Uterus (tissue), 2 donors: ENCODE results near the gene PRPH2.

ENCODE experiments used
- POLR2A ChIP-seq, 2 donors: fragments of 450-650 bp; IDR thresholded peaks; one replicate each; pipeline ENCODE4 v1.6.1; 2016; ENCODE audit warnings: antibody characterized with exemption in 2 of 2, mild to moderate bottlenecking in 1 of 2, moderate library complexity in 1 of 2
- TF ChIP-seq, protein P1 (sequence below), 4 experiments: fragments of 200-600 bp in 2 of 4; fragments of 450-650 bp in 2 of 4; sonication (generic) in 2 of 4; IDR thresholded peaks; one replicate each; pipeline ENCODE4 v1.5.1; 2016 to 2019; ENCODE audit warnings: antibody characterized with exemption in 4 of 4, mild to moderate bottlenecking in 2 of 4, moderate library complexity in 1 of 4

DNA sequence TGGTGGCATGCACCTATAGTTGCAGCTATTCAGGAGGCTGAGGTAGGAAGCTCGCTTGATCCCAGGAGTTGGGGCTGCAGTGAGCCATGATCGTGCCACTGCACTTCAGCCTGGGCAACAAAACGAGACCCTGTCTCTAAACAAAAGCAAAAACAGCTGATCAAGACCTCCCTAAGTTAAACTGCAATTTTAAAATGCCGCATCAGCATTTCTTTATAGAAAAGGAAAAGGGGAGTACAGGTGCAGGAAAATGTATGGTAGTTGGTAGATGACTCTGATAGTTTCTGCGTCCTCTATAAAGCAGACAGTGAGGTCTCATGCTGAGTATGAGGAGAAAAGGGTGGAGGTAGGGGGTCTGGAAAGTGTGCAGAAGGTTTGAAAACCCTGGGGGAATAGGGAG, 32.4 kb upstream of the PRPH2 start:
- TF ChIP-seq, protein P1, sequence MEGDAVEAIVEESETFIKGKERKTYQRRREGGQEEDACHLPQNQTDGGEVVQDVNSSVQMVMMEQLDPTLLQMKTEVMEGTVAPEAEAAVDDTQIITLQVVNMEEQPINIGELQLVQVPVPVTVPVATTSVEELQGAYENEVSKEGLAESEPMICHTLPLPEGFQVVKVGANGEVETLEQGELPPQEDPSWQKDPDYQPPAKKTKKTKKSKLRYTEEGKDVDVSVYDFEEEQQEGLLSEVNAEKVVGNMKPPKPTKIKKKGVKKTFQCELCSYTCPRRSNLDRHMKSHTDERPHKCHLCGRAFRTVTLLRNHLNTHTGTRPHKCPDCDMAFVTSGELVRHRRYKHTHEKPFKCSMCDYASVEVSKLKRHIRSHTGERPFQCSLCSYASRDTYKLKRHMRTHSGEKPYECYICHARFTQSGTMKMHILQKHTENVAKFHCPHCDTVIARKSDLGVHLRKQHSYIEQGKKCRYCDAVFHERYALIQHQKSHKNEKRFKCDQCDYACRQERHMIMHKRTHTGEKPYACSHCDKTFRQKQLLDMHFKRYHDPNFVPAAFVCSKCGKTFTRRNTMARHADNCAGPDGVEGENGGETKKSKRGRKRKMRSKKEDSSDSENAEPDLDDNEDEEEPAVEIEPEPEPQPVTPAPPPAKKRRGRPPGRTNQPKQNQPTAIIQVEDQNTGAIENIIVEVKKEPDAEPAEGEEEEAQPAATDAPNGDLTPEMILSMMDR (IDR thresholded peaks at IDR 0.05) = no peak
- TF ChIP-seq POLR2A (IDR thresholded peaks at IDR 0.05) = no peak
